Adipose tissue (tissue), 3 donors: ENCODE results near the gene PPP1R26. TPM values are rescaled to one million over a fixed set of nuclear protein-coding genes. Genes with fewer than 3 reads are reported as not detected.
"Not testable (repeated sequence)": the region's sequence is repeated elsewhere in the genome, so short reads cannot be mapped to it uniquely, and the experiment has no call there.

ENCODE experiments used
- H3K27ac ChIP-seq: one replicate; pipeline ENCODE4 v1.5.1; 2013; ENCODE audit warnings: low read depth, low read length
- WGBS, 3 donors: extraction: QIAGEN DNeasy Blood & Tissue Kit; methylation state at CpG; one replicate each; pipeline ENCODE4 v1.1.7; 2013; 5-methylcytosine and 5-hydroxymethylcytosine counted together
- polyA plus RNA-seq, 3 donors: library from polyadenylated mRNA; stranded (reverse); fragments of 200-250 nt; gene quantifications; one replicate each; pipeline ENCODE4 v1.2.3, GENCODE V29; 2013
- donor health status: healthy with polysubstance abuse.
- donor health status: Bipolar disorder and iron deficiency.
- donor health status: healthy.

PPP1R26 gene, protein sequence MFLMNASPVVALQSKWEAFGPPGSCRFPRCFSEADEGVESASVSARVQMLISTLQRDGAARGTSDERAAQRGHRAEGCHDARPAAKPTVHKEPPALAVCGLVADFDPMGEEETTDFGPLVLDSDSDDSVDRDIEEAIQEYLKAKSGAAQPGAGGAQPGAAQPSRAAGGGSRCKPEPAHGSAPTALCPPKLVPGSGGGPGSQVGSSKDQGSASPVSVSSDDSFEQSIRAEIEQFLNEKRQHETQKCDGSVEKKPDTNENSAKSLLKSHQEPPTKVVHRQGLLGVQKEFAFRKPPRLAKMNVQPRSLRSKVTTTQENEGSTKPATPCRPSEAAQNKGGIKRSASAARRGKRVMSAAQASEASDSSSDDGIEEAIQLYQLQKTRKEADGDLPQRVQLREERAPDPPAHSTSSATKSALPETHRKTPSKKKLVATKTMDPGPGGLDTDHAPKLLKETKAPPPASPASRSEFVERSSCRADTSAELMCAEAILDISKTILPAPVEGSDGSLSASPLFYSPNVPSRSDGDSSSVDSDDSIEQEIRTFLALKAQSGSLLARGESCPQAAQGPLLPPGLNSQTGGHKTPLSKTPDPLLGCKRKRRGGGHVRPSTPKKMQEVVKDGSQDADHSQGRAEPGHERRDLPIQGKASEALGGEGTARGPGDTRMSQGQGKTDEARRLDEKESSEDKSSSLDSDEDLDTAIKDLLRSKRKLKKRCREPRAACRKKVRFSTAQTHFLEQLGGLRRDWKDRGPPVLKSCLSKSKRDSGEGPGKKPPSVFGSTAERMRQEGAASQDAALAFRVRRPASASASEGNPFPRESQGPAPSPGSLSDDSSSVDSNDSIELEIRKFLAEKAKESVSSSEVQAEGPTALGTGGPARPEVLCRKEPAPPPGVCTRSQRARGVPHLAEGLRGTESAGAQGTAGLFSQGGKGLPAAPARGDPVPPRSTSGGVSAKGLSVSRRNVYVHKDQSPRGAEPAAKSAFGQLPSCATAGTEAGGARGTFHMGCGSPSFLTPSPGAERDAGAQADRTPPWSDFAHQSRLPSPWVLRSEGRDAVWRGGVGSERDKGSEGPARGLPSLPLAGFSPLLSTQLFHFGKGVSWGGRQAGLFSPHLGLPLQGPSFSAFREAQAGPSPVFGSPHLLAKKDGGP (N-terminal part only)
- polyA plus RNA-seq = 1 to 10 TPM; 5.3 to 5.9 (median 5.9) TPM

DNA sequence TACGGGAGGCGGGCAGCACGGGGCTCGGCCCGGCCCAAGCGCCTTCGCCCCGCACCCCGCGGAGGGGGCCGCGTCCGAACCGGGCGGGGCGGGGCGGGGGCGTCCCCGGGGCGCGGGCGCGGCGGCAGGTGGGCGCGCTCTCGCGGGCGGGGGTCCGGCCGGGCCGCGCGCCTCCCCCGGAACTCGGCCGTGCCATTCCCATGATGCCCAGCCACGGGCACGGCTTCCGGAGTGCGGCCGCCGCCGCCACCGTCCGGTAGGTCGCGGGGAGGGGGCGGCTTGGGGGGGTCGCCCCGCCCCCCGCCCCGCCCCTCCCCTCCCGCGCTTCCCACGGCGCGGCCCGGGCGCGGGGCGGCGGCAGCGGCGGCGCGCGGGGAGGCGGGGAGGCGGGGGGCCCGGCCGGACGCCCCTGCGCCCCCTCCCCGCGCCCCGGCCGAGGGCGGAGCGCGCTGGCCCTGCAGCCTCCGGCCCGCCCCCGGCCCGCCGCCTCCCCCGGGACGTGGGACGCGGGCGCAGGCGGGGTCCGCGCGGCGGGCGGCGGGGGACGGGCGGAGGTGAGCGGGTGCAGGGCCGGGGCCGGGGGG is at the start of gene PPP1R26:
TSS of gene PPP1R26 (plus strand) at position 314 of the 584 bp plus-strand sequence. CDS start 4,729 bp downstream, outside the sequence.
- 0 to 4% (median 1%) methylated on average over 5 to 93 of the region's 103 CpGs for WGBS, 3 donors
- no peak within 1 kb of the TSS for H3K27ac ChIP-seq

DNA sequence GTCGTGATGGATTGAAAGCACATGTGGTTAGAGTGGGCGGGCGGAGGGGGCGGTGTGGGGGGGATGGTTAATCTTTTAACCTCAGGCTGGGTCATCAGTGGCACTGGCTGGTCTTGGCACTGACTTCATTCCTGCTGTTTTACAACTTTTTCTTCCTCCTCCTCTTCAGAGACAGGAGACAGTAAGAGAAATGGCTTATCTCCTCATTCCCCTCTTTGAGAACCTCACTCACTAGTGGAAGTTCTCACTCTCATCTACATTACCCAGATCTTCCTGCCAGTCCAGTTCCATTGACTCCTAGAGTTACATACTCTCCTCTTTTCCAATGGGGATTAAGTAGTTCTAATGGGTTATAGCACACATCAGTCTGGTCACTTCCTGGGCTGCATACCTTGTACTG is 42.3 kb upstream of the PPP1R26 start:
- WGBS, 3 donors = 91 to 95% (median 93%) methylated on average over 4 of the region's 4 CpGs

DNA sequence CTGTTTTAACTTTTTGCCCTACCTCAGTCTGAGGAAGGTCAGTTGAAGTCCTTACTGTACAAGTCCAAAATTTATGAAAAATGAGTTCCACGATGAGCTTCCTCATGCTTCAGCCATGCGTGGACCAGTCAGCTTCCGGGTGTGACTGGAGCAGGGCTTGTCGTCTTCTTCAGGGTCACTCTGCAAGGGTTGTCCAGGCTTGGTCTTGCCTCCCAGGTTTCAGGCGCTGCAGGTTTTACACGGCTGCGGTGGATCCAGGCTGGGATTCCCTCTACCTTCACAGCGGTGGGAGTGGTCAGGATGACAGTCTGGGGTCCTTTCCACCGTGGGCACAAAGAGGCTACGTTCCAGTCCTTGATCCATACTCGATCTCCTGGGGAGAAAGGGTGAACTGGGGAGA is 41.9 kb upstream of the PPP1R26 start:
- WGBS, 3 donors = 84 to 96% (median 95%) methylated on average over 11 of the region's 11 CpGs
- not testable (repeated sequence) for H3K27ac ChIP-seq

More for the DNA sequence above, 42.3 kb upstream of the PPP1R26 start:
- no peak overlapping the region for H3K27ac ChIP-seq

DNA sequence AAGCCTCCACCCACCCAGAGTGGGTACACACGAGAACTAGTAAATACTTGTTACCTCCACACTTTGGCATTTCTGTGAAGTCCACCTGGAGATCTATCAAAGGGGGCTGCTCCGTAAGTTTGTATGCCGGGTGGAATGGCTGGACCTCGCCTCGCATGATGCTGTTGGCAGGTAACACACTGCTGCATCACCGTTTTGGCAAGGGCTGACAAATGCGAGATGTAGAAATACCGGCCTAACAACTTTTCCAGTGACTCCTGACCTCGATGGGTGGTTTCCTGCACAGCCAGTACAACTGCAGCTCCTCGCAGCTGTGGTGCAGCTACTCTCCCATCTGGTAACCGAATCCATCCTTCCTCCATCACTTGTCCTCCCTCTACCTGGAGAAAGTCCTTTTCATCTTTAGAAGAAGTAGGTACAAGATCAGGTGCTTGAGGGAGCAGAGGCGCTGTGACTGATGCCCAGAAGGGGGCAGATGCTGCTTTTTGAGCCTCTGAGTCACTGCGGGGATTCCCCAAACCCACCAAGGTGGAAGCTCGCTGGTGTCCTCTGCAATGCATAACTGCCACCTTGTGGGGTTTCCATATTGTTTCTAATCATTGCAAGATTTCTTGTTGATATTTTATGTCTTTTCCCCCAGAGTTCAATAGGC is 40.9 kb upstream of the PPP1R26 start:
- 30 to 72% (median 66%) methylated on average over 14 of the region's 14 CpGs for WGBS, 3 donors
- H3K27ac ChIP-seq = not testable (repeated sequence)

DNA sequence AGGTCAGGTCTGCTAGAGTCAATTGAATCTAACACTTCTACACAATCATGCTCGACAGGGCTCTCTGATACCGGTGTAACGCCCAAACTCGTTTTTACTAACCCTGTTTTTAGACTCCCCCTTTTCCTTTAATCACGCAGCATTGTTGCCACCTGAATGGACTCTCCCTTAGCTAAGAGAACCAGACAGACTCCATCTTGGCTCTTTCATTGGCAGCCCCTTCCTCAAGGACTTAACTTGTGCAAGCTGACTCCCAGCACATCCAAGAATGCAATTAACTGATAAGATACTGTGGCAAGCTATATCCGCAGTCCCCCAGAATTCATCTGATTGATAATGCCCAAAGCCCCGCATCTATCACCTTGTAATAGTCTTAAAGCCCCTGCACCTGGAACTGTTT is 40.1 kb upstream of the PPP1R26 start:
- WGBS, 3 donors = 75 to 80% (median 79%) methylated on average over 7 of the region's 7 CpGs
- H3K27ac ChIP-seq = not testable (repeated sequence)

DNA sequence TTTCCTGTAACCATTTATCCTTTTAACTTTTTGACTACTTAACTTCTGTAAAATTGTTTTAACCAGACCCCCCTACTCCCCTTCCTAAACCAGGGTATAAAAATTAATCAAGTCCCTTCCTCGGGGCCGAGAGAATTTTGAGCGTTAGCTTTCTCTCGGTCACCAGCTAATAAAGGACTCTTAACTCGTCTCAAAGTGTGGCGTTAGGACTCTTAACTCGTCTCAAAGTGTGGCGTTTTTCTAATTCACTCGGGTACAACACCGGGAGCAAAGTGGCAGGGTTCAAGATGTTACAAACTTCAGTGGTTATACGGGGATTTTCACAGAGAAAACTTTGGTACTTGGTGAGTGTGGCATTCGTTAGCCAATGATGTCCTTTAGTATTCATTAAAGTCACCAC is 39.7 kb upstream of the PPP1R26 start:
- WGBS, 3 donors = 65 to 79% (median 76%) methylated on average over 12 of the region's 12 CpGs
- no peak overlapping the region for H3K27ac ChIP-seq

DNA sequence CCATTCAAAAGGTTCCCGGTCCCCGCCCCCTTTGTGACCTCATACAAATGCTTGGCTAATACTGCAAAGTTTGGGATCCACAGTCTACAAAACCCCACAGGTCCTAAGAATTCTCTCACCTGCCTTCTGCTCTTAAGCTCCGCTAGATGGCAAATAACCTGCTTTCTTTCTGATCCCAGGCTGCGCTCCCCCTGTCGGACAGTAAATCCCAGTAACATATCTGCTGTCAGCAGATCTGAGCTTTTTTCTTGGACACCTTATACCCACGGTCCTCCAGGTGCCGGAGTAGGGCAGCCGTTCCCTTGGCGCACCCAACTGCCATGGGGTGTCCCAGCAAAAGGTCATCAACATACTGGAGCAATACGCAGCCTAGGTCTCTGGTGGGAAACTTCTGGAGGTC is 39.0 kb upstream of the PPP1R26 start:
- H3K27ac ChIP-seq = no peak overlapping the region
- 68 to 86% (median 81%) methylated on average over 10 of the region's 10 CpGs for WGBS, 3 donors

DNA sequence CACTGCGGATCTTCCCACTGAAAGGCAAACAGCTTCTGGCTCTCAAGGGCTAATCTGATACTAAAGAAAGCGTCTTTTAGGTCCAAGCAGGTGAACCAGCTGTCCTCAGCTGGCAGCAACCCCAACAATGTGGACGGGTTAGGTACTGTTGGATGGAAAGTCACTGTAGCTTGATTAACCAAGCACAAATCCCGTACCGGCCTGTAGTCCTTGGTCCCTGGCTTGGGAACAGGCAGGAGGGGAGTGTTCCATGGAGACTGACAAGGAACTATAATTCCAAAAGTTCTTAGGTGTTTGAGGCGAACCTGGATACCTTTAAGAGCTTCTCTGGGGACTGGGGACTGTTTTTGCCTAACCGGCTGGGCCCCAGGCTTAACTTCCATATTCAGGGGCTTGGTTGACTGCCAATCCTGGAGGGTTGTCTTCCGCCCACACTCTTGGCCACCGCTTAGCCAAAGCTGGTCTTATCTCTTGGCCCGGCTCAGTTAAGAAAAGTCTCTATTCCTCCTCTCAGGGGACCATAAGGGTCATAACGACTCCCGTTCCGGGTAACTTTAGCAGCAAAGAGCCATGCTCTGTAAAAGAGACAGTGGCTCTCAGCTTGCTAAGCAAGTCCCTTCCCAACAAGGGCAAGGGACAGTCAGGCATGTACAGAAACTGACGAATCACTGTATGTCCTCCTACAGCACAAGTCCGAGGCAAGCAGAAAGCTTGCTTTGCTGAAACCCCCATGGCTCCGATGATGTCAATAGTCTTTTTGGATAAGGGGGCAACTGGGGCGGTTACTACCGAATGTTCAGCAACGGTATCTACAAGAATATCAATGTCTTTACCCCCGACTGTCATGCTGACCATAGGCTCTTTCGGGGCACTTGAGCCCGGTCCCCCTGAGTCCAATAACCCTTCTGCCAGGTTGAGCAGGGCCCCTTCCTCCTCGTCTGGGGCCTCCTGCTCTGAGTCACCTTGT is 38.2 kb upstream of the PPP1R26 start:
- not testable (repeated sequence) for H3K27ac ChIP-seq
- 39 to 50% (median 40%) methylated on average over 23 of the region's 23 CpGs for WGBS, 3 donors

DNA sequence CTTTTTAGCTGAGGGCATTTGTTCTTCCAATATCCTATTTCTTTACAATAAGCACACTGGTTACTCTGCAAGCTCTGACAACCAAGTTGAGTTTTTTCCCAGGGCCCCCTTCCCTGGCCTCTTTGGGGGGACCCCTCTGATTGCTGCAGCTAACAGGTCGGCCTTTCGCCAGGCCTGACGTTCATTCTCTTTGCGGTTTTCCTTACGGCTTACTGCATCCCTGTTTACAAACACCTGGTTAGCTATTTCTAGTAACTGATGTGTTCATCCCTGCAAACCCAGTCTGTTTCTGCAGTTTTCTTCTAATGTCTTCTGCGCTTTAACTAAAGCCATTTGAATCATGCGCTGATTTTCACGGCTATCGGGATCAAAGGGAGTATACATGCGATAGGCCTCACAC is 37.5 kb upstream of the PPP1R26 start:
- no peak overlapping the region for H3K27ac ChIP-seq
- WGBS, 3 donors = 69 to 79% (median 69%) methylated on average over 10 of the region's 10 CpGs

DNA sequence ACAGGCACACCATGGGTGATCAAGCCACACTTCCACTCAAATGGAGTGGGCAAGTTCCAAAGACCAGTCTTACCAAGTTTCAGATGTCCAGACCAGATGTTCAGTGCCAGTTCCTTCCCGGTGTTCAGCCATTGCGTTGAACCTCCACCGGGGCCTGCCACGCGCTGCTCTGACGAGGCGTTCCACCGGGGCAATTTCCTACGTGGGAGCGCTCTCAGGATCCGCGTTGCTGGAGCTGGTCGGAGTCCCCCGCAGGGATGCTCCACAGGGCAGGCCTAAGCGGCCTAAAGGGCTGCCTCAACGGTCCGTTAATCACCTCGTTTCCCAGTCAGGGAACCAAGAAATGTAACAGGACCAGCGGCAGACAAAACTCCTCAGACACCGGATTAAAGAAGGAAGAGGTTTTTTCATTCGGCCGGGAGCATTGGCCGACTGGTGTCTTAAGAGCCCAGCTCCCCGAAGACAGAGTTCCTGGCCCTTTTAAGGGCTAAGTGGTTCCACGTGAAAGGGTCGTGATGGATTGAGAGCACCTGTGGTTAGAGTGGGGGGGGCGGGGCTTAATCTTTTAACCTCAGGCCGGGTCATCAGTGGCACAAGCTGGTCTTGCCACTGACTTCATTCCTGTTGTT is 35.7 kb upstream of the PPP1R26 start:
- no peak overlapping the region for H3K27ac ChIP-seq
- WGBS, 3 donors = 64 to 77% (median 73%) methylated on average over 28 of the region's 28 CpGs

DNA sequence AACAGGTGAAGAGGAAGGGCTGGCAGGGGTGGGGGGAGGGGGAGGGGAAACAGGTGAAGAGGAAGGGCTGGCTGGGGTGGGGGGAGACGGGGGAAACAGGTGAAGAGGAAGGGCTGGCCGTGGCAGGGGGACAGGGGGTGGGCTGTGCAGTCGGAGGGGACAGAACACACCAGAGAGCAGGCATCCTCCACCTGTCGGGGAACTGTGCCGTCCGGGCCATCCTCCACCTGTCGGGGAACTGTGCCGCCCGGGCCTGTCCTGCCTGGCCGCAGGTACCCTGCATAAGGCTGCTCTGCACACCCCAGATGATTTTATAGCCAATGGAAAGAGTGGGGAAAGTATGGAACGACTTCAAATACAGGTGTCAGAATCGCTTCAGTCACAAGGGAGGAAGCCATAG is 32.5 kb upstream of the PPP1R26 start:
- 66 to 82% (median 78%) methylated on average over 10 to 12 of the region's 12 CpGs for WGBS, 3 donors
- H3K27ac ChIP-seq = no peak overlapping the region

DNA sequence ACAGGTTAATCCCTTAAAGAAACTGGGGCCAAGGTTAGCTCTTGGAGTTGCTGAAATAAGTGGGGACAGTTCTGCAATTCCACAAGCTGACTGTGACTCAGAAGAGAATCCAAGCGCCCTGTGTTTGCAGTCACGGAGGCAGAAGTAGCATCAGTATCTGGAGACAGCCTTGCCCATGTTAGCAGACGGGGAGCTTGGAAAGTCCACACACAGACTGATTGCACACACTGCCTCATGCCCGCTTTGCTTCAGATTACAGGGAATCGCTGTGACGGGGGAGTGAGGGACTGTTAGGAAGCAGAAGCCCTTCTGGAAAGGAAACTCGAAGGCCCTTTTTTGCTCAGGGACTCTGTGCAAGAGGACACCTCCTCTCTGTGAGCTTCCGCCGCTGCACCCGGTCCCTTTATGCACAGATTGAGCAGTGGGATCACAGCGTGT is 30.9 kb upstream of the PPP1R26 start:
- no peak overlapping the region for H3K27ac ChIP-seq
- 45 to 57% (median 46%) methylated on average over 11 of the region's 11 CpGs for WGBS, 3 donors

DNA sequence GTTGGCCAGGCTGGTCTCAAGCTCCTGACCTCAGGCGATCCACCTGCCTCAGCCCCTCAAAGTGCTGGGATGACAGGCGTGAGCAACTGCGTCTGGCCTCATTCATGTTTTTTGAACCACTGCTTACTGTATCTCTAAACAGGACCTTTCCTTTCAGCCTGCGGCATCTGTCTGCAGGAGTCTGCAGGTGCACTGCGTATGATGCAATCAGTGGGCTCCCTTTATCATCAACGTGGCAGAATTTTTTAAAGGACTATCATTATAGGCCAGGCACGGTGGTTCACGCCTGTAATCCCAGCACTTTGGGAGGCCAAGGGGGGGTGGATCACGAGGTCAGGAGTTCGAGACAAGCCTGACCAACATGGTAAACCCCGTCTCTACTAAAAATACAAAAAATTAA is 30.1 kb upstream of the PPP1R26 start:
- H3K27ac ChIP-seq = not testable (repeated sequence)
- 80 to 83% (median 81%) methylated on average over 11 of the region's 11 CpGs for WGBS, 3 donors

DNA sequence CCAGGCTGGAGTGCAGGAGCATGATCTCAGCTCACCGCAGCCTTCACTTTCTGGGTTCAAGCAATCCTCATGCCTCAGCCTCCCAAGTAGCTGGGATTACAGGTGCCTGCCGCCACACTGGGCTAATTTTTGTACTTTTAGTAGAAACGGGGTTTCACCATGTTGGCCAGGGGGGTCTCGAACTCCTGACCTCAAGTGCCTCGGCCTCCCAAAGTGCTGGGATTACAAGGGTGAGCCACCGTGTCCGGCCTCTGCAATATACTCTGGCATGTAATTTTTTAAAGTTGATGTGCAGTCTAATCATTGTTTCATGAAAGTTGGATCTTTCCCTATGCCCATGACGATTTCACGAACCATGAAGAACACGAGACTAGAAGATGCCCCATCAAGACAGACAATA is 28.6 kb upstream of the PPP1R26 start:
- no peak overlapping the region for H3K27ac ChIP-seq
- 90 to 92% (median 91%) methylated on average over 10 of the region's 10 CpGs for WGBS, 3 donors

DNA sequence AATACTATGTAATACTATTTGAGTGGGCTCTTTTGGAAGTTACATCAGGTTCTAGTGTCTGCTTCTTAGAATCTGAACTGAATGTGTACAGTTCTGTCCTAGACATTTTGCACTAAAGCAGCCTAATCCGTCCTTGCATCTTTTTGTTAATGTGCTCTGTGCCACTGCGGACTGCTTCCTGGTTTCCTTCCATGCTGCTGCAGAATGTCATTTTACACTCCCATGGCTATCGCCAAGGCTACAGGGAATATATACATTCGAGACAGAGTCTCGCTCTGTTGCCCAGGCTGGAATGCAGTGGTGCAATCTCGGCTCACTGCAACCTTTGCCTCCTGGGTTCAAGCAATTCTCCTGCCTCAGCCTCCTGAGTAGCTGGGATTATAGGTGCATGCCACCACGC is 27.7 kb upstream of the PPP1R26 start:
- WGBS, 3 donors = 76 to 84% (median 79%) methylated on average over 7 of the region's 7 CpGs
- not testable (repeated sequence) for H3K27ac ChIP-seq

DNA sequence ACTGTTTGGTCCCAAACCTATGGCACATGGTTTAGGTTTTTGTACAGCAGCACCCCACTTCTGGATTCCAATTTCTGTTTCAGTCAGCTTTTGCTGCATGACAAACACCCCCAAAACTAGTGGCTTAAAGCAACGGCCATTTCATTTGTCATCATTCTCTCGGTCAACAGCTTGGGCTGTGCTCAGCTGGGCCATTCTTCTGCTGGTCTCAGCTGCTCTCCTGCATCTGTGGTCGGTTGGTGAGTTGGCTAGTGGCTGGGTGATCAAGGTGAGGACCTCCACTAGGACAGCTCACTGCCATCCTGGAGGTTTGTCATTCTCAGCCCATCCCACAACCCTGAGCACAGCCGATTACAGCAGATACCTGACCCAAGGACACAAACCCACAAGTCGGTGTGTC is 24.8 kb upstream of the PPP1R26 start:
- H3K27ac ChIP-seq = no peak overlapping the region
- WGBS, 3 donors = 85 to 95% (median 89%) methylated on average over 5 of the region's 5 CpGs
